Endothelial cell of umbilical vein (primary cell): ENCODE measurements around the gene PCDHB10. TPM values are rescaled to one million over a fixed set of nuclear protein-coding genes. Genes with fewer than 3 reads are reported as not detected.
"Not testable (repeated sequence)": the region's sequence is repeated elsewhere in the genome, so short reads cannot be mapped to it uniquely, and the experiment has no call there.

Experiments
- BruUV-seq: library from RNA; stranded (reverse); fragments of 400-500 nt; replicated peaks from 2 replicates; lab custom pipeline; 2021; lab: Mats Ljungman, UMichigan
- CTCF ChIA-PET: fragments of 300-600, 350-600 bp; sonication (Branson Sonifier 250); formaldehyde crosslinking; loops from one replicate; lab custom pipeline; 2021; ENCODE audit warnings: antibody characterized with exemption, inconsistent platforms; lab: Charles Lee
- POLR2A ChIA-PET: fragments of 300-600, 350-600 bp; sonication (Branson Sonifier 250); formaldehyde crosslinking; loops from one replicate; lab custom pipeline; 2021; ENCODE audit warnings: antibody characterized with exemption, inconsistent platforms; lab: Charles Lee
- DNase-seq: peaks from one replicate; pipeline ENCODE4 v3.0.0-alpha.2; 2011; ENCODE audit warnings: low read depth, low spot score
- FAIRE-seq: peaks from 2 replicates; lab custom pipeline; 2011; peaks lifted over from hg19 to GRCh38; lab: Jason Lieb, UNC
- H2AFZ ChIP-seq: 2 replicates; pipeline ENCODE4 v1.6.0; 2012; ENCODE audit warnings: low read depth, low read length, control low read depth, inconsistent platforms
- H3K27ac ChIP-seq: 2 replicates; pipeline ENCODE4 v1.5.1; 2011; ENCODE audit warnings: low read depth, mild to moderate bottlenecking, control low read depth, low read length, moderate library complexity; ENCODE audit not compliant: insufficient read depth
- H3K27me3 ChIP-seq, 2 experiments: 2 replicates each; pipeline versions ENCODE4 v1.6.0 to v1.6.1; 2011; ENCODE audit warnings: low read length in 2 of 2, mixed read lengths in 1 of 2; ENCODE audit not compliant: control insufficient read depth in 2 of 2, insufficient read depth in 2 of 2
- H3K36me3 ChIP-seq, 2 experiments: 2 replicates in 1 of 2; 3 replicates in 1 of 2; pipeline ENCODE4 v1.5.1; 2011; ENCODE audit warnings: low read length in 2 of 2, mild to moderate bottlenecking in 1 of 2, moderate library complexity in 1 of 2; ENCODE audit not compliant: control insufficient read depth in 2 of 2, insufficient read depth in 2 of 2; ENCODE audit errors: extremely low read depth in 1 of 2
- H3K4me1 ChIP-seq: 3 replicates; pipeline ENCODE4 v1.5.1; 2011; ENCODE audit warnings: mild to moderate bottlenecking, low read length; ENCODE audit not compliant: control insufficient read depth, insufficient read depth; ENCODE audit errors: extremely low read depth
- H3K4me2 ChIP-seq: 2 replicates; pipeline ENCODE4 v1.6.1; 2011; ENCODE audit warnings: low read length, control low read depth, mixed read lengths; ENCODE audit not compliant: insufficient read depth
- H3K4me3 ChIP-seq, 3 experiments: fragments of 200-600 bp in 1 of 3; sonication (generic), shearing (Covaris generic) in 1 of 3; replicated peaks in 1 of 3; 2 replicates each; pipeline ENCODE4 v1.5.1; 2011 to 2016; ENCODE audit warnings: control low read depth in 3 of 3, low read length in 3 of 3, mild to moderate bottlenecking in 2 of 3, inconsistent platforms in 1 of 3, low read depth in 1 of 3, moderate library complexity in 1 of 3; ENCODE audit not compliant: insufficient read depth in 1 of 3
- H3K79me2 ChIP-seq: 2 replicates; pipeline ENCODE4 v1.6.0; 2012; ENCODE audit warnings: low read length, inconsistent platforms; ENCODE audit not compliant: control insufficient read depth, insufficient read depth
- H3K9ac ChIP-seq: replicated peaks from 2 replicates; pipeline ENCODE3; 2011; ENCODE audit warnings: low read length, control low read depth; ENCODE audit not compliant: insufficient read depth; ENCODE audit errors: extremely low read depth
- H3K9me1 ChIP-seq: replicated peaks from 3 replicates; pipeline ENCODE4 v1.6.0; 2011; ENCODE audit warnings: mild to moderate bottlenecking, low read length; ENCODE audit not compliant: control insufficient read depth, insufficient read depth; ENCODE audit errors: extremely low read depth
- H3K9me3 ChIP-seq: replicated peaks from 2 replicates; pipeline ENCODE4 v1.5.1; 2012; ENCODE audit warnings: low read length, inconsistent platforms; ENCODE audit not compliant: control insufficient read depth, insufficient read depth
- H4K20me1 ChIP-seq: replicated peaks from 2 replicates; pipeline ENCODE3; 2011; ENCODE audit warnings: mild to moderate bottlenecking, low read length; ENCODE audit not compliant: control insufficient read depth, insufficient read depth; ENCODE audit errors: extremely low read depth
- CTCF ChIP-seq, 2 donors: IDR thresholded peaks; 1 replicate in 1 of 2; 2 replicates in 1 of 2; pipeline ENCODE4 v1.5.1; 2011; ENCODE audit warnings: low read length in 2 of 2, mild to moderate bottlenecking in 2 of 2, moderate library complexity in 2 of 2, control low read depth in 1 of 2, inconsistent platforms in 1 of 2, low read depth in 1 of 2; ENCODE audit not compliant: insufficient read depth in 1 of 2; ENCODE audit errors: extremely low read depth in 1 of 2
- FOS ChIP-seq: IDR thresholded peaks from 2 replicates; pipeline ENCODE4 v1.6.1; 2011; ENCODE audit warnings: mild to moderate bottlenecking, low read length, moderate library complexity, borderline replicate concordance; ENCODE audit not compliant: insufficient read depth
- JUN ChIP-seq: IDR thresholded peaks from 2 replicates; pipeline ENCODE4 v1.6.1; 2011; ENCODE audit warnings: borderline replicate concordance, low read depth; ENCODE audit not compliant: insufficient read length, insufficient read depth
- dilution Hi-C: fragments of 300-500 bp; cut with MboI; formaldehyde crosslinking; loops from one replicate; pipeline ENCODE4 v1.15.0; 2019; ENCODE audit warnings: low sequenced_read_pairs; ENCODE audit not compliant: extremely low pct_ligation_motif_present
- intact Hi-C: fragments of 100-400 bp; cut with micrococcal nuclease; formaldehyde crosslinking; loops from one replicate; pipeline ENCODE4 v1.10.0; 2022
- polyA plus RNA-seq, 4 experiments: library from polyadenylated mRNA; depleted of rRNA in 3 of 4; stranded (reverse) in 3 of 4; unstranded in 1 of 4; fragments of >200 nt; gene quantifications; 2 replicates each; pipeline versions ENCODE4 v1.2.1 to v1.2.3, GENCODE V29; 2011 to 2012; ENCODE audit warnings: missing spikeins in 1 of 4
- total RNA-seq: library from RNA; stranded (reverse); gene quantifications from 2 replicates; pipeline ENCODE4 v1.2.3, GENCODE V29; 2021

PCDHB10 gene
- total and polyA plus RNA-seq, 2 donors (not counting 3 experiments of a cell fraction or from before 2014, with no cell fraction given): 0.51 to 0.62 TPM

DNA sequence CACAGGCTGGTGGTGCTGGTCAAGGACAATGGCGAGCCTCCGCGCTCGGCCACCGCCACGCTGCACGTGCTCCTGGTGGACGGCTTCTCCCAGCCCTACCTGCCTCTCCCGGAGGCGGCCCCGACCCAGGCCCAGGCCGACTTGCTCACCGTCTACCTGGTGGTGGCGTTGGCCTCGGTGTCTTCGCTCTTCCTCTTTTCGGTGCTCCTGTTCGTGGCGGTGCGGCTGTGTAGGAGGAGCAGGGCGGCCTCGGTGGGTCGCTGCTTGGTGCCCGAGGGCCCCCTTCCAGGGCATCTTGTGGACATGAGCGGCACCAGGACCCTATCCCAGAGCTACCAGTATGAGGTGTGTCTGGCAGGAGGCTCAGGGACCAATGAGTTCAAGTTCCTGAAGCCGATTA is 23.9 kb downstream of the PCDHB10 start:
- H3K4me1 ChIP-seq, H3K36me3 ChIP-seq, H2AFZ ChIP-seq, POLR2A ChIA-PET, H4K20me1 ChIP-seq, FAIRE-seq, BruUV-seq, H3K79me2 ChIP-seq, DNase-seq, CTCF ChIA-PET, H3K27me3 ChIP-seq, intact Hi-C loops, H3K4me2 ChIP-seq, H3K9me3 ChIP-seq, H3K27ac ChIP-seq, H3K9ac ChIP-seq, dilution Hi-C loops, H3K4me3 ChIP-seq, H3K9me1 ChIP-seq: not testable (repeated sequence)

GRCh38 chr5:141223112-141223783 is 31.1 kb downstream of the PCDHB10 start, which contains the start of gene PCDHB14:
Gene PCDHB14 (plus strand): TSS chr5:141223343. CDS start chr5:141223506, 163 bp downstream.
- CTCF ChIA-PET: interaction anchor here (0.6 to 3.3 kb wide), 23 partner anchors 11 to 344 kb away, joined by 3 to 48 read pairs (median 4); partner anchors contain the start of genes PCDHB12, PCDHB15, PCDHGA1 and PCDHGA10
- no peak for TF ChIP-seq FOS
- TF ChIP-seq JUN: no peak
- TF ChIP-seq CTCF (IDR thresholded peaks at IDR 0.05; ENCODE audit: extremely low read depth in 1 of 2, insufficient read depth in 1 of 2, low read depth in 1 of 2, low read length in 2 of 2): no peak
- dilution Hi-C loops: no loop called here
- peak; percentile 31 for DNase-seq
- Histone ChIP-seq H3K9me3 (no peaks in the 10 kb centered on the region), H3K4me3 (peak within 1 kb of the TSS in 1 of 3 experiments; percentile 32), H3K9ac (no peak within 1 kb of the TSS), H3K27ac (no peak within 1 kb of the TSS), H3K36me3 (no peaks in the 10 kb centered on the region), H3K9me1 (no peaks in the 10 kb centered on the region), H3K79me2 (no peaks in the 10 kb centered on the region), H3K27me3 (no peaks in the 10 kb centered on the region), H4K20me1 (no peaks in the 10 kb centered on the region), H3K4me1 (no peaks in the 10 kb centered on the region), H2AFZ (no peak within 1 kb of the TSS), H3K4me2 (peak within 1 kb of the TSS; percentile 11)
- BruUV-seq: no TSS peak
- no peak for FAIRE-seq
- POLR2A ChIA-PET: no interaction called here
- intact Hi-C loops: no loop called here

DNA sequence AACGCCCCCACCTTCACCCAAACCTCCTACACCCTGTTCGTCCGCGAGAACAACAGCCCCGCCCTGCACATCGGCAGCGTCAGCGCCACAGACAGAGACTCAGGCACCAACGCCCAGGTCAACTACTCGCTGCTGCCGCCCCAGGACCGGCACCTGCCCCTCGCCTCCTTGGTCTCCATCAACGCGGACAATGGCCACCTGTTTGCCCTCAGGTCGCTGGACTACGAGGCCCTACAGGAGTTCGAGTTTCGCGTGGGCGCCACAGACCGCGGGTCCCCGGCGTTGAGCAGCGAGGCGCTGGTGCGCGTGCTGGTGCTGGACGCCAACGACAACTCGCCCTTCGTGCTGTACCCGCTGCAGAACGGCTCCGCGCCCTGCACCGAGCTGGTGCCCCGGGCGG is 32.7 kb downstream of the PCDHB10 start:
- CTCF ChIA-PET, H4K20me1 ChIP-seq, H3K9me1 ChIP-seq, H3K79me2 ChIP-seq, H3K9ac ChIP-seq, H3K4me1 ChIP-seq, H3K9me3 ChIP-seq, H3K27me3 ChIP-seq, intact Hi-C loops, POLR2A ChIA-PET, FAIRE-seq, H3K4me3 ChIP-seq, H2AFZ ChIP-seq, H3K4me2 ChIP-seq, DNase-seq, H3K27ac ChIP-seq, H3K36me3 ChIP-seq, dilution Hi-C loops, BruUV-seq: not testable (repeated sequence)
